Left colon (tissue), 2 donors: ENCODE results near the gene SSBP3. TPM values are rescaled to one million over a fixed set of nuclear protein-coding genes. Genes with fewer than 3 reads are reported as not detected.
"Not testable (repeated sequence)": the region's sequence is repeated elsewhere in the genome, so short reads cannot be mapped to it uniquely, and the experiment has no call there.

Source experiments
- ATAC-seq: fragments of 200-7000 bp; cut with Tn5 transposase; one replicate; pipeline ENCODE4 v1.9.1; 2020; ENCODE audit warnings: mild to moderate bottlenecking, moderate library complexity
- DNase-seq, 2 donors: peaks; one replicate each; pipeline ENCODE4 v3.0.0-alpha.2; 2020
- intact Hi-C, 2 donors: fragments of 100-400 bp; cut with DNase I in 1 of 2; cut with micrococcal nuclease in 1 of 2; formaldehyde crosslinking; loops; one replicate each; pipeline versions ENCODE4 v1.11.2 to v1.14.0; 2022; cut with DNase I, micrococcal nuclease
- total RNA-seq, 2 donors: library from RNA; stranded (reverse); fragmentation: NEBNext Ultra II Directional; extraction: Animal tissue kit (Norgen Biotek cat#: 25700); gene quantifications; one replicate each; pipeline ENCODE4 v1.2.1, GENCODE V29; 2021
- donor health status: DM: no; HTN: no; CAD: no.
- donor health status: DM: yes; HTN: yes; CAD: no.

The SSBP3 gene
- total RNA-seq, 2 donors from 2014 or later: 61.7 to 74.2 TPM

DNA sequence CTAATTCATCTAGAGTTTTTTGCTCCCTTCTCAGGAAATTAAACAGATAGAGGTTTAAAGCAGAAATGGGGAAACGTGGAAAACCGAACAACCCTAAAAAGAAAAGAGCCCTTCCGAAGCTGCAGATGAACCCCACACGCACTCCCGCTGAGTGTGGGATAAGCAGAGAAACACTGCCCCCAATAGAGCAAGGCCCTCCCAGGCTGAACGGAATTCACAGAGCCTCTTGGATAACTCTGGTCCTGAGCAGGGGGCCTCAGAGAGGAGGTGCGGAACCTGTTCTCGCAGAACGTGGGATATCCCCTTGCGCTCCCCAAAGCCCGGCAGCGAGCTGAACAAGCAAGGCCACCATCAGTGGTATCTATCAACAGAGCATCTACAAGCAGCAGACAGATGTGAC, 44.9 kb downstream of the SSBP3 start:
- intact Hi-C loops: no loop called here
- no peak for DNase-seq
- ATAC-seq: no peak

DNA sequence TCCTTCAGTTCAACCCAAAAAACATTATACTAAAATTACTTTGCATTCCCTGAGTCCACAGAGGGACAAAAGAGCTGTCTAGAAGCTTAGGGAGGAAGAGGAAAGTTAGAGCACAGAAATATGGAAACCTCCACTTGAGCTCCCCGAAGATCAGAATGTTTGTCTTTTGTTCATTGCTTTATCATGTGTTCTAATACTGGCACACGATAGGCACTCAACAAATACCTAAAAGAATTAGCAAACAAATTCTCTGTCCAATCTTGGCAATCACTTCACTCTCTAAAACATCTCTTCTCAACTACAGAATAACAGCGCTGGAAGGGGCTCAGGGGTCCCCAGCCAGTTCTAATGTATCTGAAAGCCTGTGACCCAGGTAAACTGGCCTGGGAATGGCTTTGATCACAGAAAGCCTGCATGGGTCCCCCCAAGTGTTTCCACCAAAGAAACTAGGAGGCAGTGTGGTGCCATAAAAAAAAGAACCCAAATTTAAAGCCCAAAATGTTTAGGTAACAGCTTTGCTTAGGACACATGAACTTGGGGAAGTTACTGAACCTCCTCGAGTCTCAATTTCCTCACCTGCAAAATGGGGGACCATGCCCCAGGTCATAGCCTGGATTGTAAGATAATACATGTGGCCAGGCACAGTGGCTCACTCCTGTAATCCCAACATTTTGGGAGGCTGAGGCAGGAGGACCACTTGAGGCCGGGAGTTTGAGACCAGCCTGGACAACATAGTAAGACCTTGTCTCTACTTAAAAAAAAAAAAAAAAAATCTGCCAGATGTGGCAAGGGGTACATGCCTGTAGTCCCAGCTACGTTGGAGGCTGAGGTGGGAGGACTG, 45.8 kb downstream of the SSBP3 start:
- DNase-seq: no peak
- intact Hi-C loops: no loop called here
- no peak for ATAC-seq

DNA sequence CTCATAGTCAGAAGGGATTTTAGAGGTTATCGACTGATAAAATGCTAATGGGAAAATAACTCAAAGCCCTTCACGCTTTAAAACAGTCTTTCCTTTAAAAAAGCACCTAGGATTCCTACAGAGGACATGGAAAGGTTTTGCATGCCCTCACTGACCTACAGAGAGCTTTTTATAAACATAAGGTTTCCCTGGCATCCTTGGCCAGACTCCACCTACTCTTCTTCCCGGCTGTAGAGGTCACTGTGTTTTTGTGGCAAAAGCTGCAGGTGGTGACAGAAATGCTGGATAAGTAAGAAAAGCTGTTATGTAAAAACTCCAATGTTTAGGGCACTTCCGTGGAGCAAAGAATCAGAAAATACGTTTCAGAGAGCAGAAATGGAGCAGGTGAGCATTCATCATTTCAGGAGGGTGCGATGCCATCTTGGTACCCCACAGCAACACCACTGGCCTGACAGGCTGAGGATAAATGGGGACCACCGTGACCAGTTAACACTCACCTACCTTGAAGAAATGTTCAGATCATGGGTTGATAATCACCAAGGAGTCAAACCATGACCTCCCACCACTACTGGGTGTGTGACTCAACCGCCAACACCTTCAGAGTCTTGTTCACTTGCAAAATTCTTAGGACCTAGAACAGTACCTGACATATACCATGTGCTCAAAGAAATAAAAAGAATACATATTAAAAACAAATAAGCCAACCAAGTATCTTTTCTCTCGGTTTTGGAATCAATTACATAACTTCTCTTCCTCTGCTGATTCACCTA, 46.6 kb downstream of the SSBP3 start:
- ATAC-seq: no peak
- intact Hi-C loops: no loop called here
- no peak for DNase-seq

- no peak for ATAC-seq
- DNase-seq: no peak
- intact Hi-C loops: no loop called here
These were observed 47.6 kb downstream of the SSBP3 start for GRCh38 chr1:54358503-54359168.

DNA sequence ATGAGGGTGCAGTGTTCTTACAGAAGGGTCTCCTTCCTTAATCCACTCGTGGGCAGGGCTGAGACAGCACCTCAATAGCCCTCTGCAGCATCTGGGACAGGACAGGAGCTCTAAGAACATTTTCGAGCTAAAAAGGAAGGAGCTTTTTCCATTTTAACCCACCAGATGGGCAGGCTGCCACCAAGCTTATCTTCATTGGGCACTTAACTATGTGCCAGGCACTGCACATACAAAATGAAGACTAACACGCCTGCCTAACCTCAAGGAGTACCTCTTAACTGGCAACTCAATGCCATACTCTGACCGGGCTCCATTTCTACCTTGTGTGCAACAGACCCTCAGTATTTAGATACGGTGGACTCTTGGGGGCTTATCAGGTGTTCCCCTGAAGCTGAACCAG, 48.2 kb downstream of the SSBP3 start:
- ATAC-seq (no peak), DNase-seq (no peak)
- intact Hi-C loops: no loop called here

- intact Hi-C loops: no loop called here
- peak in 1 of 2 donors; percentile 40 for DNase-seq
- ATAC-seq: peak; percentile 55
These were observed 49.5 kb downstream of the SSBP3 start for GRCh38 chr1:54356680-54357147.

DNA sequence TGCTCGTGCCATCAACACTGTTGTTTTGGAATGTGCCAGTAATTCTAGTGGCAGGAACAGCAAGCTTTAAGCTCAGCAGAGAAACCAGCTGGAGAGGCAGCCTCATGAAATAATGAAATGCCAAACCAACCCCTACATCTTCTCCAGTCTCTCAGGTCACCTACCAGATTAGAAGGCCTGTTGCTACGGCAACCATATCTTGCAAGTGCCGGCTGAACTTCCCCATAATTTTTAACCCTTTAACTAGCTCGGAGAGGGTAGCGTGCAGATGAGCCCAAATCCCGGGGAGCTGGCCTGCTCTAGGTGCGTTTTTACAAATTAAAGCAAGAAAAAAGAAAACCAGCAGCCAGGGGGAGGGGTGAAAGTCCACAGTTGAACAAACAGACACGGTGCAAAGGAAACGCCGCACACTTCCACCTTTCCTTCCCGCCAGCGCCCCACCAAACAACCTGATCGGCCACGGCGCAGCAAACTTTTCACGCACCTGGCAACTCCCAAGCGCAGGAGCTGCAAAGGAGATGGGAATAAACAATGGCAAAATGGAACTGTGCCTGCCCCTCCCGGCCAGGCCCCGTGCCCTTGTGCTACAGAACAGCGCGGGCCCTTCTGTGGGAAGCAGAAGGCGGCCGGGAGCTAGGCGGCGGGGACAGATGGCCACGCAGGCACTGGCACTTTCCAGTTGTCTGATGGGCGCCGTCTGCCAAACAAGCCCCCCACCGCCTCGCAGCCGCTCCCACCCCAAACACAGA, 50.1 kb downstream of the SSBP3 start:
- intact Hi-C loops: no loop called here
- DNase-seq: peak in 1 of 2 donors; percentile 60
- ATAC-seq: peak; percentile 77

- ATAC-seq: no peak
- intact Hi-C loops: no loop called here
- DNase-seq: no peak
These were observed 51.3 kb downstream of the SSBP3 start for GRCh38 chr1:54354899-54355298.

DNA sequence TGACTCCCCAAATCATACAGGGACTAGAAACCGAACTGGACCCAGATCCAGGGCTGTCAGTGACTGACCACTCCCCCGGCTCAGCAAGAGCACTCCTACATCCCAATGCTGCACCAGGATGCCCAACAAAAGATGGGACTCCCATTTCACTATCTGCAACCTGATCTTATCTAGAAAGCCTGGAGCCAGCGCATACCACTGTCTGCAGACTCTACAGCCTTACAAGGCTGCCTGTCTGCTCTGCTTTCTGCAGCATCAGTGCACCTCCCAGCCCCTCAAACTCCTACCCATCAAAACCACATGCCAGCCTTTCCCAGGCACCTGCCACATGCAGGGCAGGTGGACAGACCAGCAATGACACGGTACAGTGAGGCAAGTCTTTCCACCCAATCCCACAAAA, 52.2 kb downstream of the SSBP3 start:
- intact Hi-C loops: no loop called here
- DNase-seq (no peak), ATAC-seq (no peak)

GRCh38 chr1:54352755-54353154, 53.4 kb downstream of the SSBP3 start:
- DNase-seq (no peak), ATAC-seq (no peak)
- intact Hi-C loops: no loop called here

- DNase-seq: no peak
- intact Hi-C loops: no loop called here
- ATAC-seq: no peak
These were observed 55.8 kb downstream of the SSBP3 start for GRCh38 chr1:54350360-54350759.

GRCh38 chr1:54348700-54349021, 57.5 kb downstream of the SSBP3 start:
- intact Hi-C loops: no loop called here
- DNase-seq (no peak), ATAC-seq (no peak)

GRCh38 chr1:54347955-54348699, 58.1 kb downstream of the SSBP3 start:
- ATAC-seq: peak; percentile 87
- intact Hi-C loops: no loop called here
- DNase-seq: peak; percentile 77 to 89

DNA sequence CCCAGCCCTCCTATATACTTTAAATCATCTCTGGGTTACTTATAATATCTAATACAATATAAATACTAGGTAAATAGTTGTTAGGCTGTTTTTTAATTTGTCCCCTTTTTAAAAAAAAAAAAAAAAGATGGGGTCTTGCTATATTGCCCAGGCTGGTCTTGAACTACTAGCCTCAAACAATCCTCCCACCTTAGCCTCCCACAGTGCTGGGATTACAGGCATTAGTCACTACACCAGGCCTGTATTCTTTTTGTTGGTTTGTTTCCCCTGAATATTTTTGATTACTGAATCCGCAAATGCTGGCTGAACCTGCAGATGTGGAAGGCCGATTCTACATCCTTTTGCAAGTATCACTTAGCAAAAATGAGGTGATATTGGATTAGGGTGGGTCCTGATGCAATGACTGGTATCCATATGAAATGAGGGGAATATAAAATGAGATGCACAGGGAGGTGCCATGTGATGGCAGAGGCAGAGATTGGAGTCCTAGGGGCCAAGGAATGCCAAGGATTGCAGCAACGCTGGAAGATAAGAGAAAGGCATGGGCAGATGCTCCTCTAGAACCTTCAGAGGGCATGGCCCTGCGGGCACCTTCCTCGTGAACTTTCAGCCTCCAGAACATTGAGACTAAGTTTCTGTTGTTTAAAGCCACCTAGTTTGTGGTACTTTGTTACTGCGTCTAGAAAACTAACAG, 58.8 kb downstream of the SSBP3 start:
- DNase-seq (no peak), ATAC-seq (no peak)
- intact Hi-C loops: no loop called here

GRCh38 chr1:54345548-54345947, 60.6 kb downstream of the SSBP3 start:
- intact Hi-C loops, ATAC-seq: not testable (repeated sequence)
- DNase-seq: peak in 1 of 2 donors; percentile 43

- DNase-seq (no peak), ATAC-seq (peak; percentile 16)
- intact Hi-C loops: no loop called here
These were observed 61.1 kb downstream of the SSBP3 start for GRCh38 chr1:54345116-54345515.

DNA sequence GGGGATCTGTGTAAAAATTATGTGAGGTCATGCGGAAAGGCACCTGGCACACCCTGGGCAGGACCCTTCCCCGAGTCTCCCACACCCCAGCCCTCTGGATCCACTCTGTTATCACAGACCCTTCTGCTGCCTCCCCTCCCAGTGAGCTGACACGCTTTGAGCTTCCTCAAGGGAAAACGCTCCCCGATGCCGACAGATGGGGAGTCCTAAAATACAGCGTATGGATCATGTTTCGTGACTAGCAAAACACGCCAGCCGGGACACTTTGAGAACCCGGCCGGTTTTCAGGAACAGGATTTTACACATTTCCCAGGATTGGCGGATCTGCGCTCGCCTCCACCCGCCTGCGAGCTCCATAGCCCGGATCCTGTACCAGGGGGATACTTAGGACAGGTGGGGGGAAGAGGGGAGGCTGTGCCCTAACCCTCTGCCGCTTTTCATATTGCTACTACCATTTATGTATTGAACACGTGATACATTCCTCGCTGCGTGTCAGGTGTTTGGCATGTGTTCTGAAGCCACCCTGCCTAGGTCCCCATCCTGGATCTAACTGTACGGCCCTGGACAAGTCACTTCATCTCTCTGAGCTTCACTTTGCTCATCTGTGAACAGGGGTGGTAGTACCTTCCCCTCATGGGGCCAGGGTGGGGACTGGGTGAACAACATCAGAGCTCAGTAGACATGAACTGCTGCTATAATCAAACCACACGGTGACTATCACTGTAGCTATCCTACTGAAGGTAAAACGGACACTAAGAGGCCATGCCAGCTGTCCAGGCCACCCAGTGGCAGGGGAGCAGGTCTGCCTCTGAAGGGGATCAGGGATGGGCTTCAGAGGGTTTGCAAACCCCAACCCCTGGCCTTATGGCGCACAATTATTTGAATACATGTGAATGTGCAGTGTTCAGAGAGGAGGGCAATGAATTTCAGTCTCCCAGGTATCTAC, 63.2 kb downstream of the SSBP3 start:
- no peak for ATAC-seq
- intact Hi-C loops: no loop called here
- DNase-seq: no peak
